Fibroblast of upper back skin (primary cell): ENCODE results near the gene XRCC2.
A peak's percentile ranks its signal among the peaks of the same experiment; 100 is the strongest.
"Not testable (repeated sequence)": the region's sequence is repeated elsewhere in the genome, so short reads cannot be mapped to it uniquely, and the experiment has no call there.

Experiments
- DNase-seq: peaks from one replicate; pipeline ENCODE4 v3.0.0-alpha.2; 2013

Gene XRCC2

GRCh38 chr7:152663931-152664330 lies 12.0 kb downstream of the XRCC2 start:
- no peak for DNase-seq

DNA sequence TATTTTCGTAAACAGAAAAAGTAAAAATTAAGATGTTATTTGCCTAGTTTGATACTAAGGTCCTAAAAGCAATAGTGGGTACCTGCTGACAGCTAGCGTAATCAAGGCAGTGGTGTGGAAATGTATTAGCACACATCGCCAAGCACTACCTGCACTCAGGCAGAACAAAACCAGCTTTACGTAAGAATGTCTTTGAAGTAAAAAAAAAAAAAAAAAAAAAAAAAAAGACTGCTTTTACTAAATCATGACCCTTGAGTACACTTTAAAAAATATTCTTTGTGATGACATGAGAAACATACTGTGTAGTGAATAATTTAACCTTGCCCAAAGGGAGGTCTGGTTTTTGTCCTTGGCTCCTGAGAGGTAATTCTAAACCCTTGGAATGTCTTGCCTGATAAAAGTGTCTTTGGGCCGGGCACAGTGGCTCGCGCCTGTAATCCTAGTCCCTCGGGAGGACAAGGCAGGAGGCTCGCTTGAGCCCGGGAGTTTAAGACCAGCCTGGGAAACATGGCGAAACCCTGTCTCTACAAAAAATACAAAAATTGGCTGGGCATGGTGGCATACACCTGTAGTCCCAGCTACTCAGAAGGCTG lies 12.7 kb downstream of the XRCC2 start:
- DNase-seq, result no peak

- no peak for DNase-seq
These were observed 14.5 kb downstream of the XRCC2 start for GRCh38 chr7:152661479-152661878.

GRCh38 chr7:152660021-152660420 lies 15.9 kb downstream of the XRCC2 start:
- no peak for DNase-seq

DNA sequence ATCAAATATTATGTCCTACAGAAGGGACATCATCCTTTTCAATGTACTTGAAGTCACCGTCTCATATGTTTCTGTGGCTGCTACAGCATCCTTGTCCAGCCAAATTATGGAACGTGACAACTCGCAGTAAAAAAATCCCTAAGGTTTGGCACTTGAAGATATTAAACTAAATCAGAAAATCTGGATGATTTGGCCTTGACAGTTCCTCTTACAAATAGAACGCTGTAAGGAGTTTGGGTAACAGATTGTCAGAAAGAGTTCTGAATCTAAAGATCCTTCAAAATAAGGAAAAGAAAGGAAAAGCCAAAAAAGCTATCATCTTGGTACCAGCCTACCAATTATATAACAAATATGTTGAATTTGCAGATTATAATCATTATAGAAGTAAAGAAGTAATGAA lies 21.0 kb downstream of the XRCC2 start:
- no peak for DNase-seq

DNA sequence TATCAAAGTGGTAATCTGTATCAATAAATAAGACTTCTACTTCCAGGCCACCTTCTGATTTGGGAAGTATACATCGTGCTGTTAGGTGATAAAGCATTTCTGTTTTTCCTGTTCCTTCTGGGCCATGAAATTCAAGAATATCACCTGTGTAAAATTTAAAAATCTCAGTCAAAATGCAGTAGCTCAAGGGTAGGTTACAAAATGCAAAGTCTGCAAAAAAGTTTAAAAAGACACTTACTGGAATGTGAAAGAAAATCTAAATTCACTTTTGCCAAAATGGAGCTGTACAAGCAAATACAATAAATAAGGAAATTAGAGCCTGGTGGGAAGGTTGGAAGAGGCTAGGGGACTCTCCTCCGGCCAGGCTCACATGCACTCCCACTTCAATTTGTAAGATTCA lies 26.7 kb downstream of the XRCC2 start:
- DNase-seq, result no peak

DNA sequence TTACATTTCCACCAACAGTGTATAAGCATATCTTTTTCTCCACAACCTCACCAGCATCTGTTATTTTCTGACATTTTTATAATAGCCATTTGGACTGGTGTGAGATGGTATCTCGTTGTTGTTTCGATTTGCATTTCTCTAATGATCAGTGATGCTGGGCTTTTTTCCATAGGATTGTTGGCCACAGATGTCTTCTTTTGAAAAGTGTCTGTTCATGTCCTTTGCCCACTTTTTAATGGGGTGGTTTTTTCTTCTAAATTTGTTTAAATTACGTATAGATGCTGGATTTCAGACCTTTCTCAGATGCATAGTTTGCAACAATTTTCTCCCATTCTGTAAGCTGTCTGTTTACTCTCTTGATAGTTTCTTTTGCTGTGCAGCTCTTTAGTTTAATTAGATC lies 28.9 kb downstream of the XRCC2 start:
- no peak for DNase-seq

GRCh38 chr7:152646579-152646978 lies 29.4 kb downstream of the XRCC2 start:
- DNase-seq, result not testable (repeated sequence)

DNA sequence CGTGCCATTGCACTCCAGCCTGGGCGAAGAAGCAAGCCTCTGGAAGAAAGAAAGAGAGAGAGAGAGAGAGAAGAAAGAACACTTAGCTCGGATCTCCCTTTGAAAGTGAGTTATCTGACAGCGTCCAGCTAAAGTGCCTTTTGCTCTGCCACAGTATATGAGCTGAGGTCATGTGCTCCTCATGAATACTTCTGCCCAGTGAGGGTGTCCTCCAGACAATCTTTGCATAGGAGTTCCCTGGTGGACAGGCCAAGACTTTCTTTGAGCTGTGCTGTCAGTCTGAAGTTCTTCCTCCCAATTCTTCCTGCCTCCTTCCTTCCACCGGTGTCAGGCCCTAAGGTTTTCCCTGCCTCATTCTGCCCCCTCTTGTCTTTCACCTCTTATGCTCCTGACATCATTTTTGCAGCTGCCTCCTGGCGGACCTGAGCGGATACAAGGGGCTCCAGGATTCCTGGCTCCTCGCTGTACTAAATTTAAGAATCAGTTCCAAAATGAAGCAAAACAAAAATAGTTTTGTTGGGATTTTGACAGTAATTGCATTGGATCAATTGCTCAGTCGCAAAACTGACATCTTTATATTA lies 31.9 kb downstream of the XRCC2 start:
- DNase-seq, result no peak

- DNase-seq, result no peak
These were observed 34.6 kb downstream of the XRCC2 start for GRCh38 chr7:152641384-152641783.

DNA sequence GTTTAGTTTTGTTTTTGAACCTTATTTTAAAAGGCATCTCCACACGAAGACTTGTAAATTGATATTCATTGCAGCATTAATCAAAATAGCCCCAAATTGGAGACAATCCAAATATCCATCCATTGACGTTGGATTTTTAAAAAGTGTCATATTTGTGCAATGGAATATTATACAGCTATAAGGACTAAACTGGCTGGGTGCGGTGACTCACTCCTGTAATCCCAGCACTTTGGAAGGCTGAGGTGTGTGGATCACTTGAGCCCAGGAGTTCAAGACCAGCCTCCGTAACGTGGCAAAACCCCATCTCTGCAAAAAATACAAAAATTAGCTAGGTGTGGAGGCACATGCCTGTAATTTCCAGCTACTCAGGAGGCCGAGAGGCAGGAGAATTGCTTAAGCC lies 35.1 kb downstream of the XRCC2 start:
- no peak for DNase-seq

- no peak for DNase-seq
These were observed 37.9 kb downstream of the XRCC2 start for GRCh38 chr7:152637920-152638580.

- DNase-seq, result no peak
These were observed 38.8 kb downstream of the XRCC2 start for GRCh38 chr7:152637161-152637560.

DNA sequence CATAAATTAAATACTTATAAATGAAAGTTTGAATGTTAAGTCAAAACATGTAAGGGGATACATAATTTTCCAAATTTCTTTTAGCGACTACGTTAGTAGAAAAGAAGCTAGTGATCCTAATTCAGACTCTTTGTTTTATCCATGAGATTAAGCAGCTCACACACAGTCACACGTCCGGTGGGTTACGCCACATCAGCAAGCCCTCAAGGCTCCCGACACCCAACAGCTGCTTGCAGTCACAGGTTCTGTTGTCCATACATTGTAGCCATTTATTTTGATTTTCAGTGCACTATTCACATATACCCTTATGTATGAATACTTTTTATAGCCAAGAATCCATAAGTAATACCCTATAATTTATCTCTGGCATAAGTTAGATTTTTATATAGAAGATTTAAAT lies 39.5 kb downstream of the XRCC2 start:
- DNase-seq, result no peak

GRCh38 chr7:152633504-152633903 lies 42.4 kb downstream of the XRCC2 start:
- DNase-seq, result no peak

DNA sequence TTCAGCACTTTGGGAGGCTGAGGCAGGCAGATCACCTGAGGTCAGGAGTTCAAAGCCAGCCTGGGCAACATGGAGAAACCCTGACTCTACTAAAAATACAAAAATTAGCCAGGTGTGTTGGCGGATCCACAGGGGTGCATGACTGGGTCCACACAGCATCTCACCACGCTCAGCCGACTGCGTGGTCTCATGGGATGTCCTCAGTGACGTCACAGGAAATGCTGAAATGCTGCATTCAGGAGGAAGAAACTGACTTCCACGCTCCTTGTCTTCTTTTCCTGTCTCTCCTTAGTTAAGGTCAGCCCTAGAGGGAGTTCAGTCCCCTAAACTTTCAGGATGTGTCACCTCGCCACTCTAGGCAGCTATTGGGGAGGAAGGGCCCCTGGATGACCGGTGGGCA lies 42.9 kb downstream of the XRCC2 start:
- DNase-seq, result no peak

GRCh38 chr7:152628772-152629171 lies 47.2 kb downstream of the XRCC2 start:
- not testable (repeated sequence) for DNase-seq

GRCh38 chr7:152624228-152624627 lies 51.7 kb downstream of the XRCC2 start:
- no peak for DNase-seq

- no peak for DNase-seq
These were observed 54.5 kb downstream of the XRCC2 start for GRCh38 chr7:152621426-152621825.

GRCh38 chr7:152619027-152619739 lies 56.8 kb downstream of the XRCC2 start:
- no peak for DNase-seq

- no peak for DNase-seq
These were observed 57.5 kb downstream of the XRCC2 start for GRCh38 chr7:152618427-152618826.

- no peak for DNase-seq
These were observed 58.9 kb downstream of the XRCC2 start for GRCh38 chr7:152617056-152617455.

GRCh38 chr7:152615031-152615741 lies 60.8 kb downstream of the XRCC2 start:
- DNase-seq, result peak; percentile 2
